GM12878 (cell line): ENCODE measurements around the gene VEZF1.

ENCODE experiments used
- CREB1 ChIP-seq: IDR thresholded peaks from 2 replicates; pipeline ENCODE4 v1.6.1; 2012; ENCODE audit warnings: low read depth, mild to moderate bottlenecking, inconsistent platforms
- RCOR1 ChIP-seq: conservative IDR thresholded peaks from 2 replicates; pipeline ENCODE4 v1.6.1; 2012; ENCODE audit warnings: low read depth, low read length, improper control_type of control experiment

DNA sequence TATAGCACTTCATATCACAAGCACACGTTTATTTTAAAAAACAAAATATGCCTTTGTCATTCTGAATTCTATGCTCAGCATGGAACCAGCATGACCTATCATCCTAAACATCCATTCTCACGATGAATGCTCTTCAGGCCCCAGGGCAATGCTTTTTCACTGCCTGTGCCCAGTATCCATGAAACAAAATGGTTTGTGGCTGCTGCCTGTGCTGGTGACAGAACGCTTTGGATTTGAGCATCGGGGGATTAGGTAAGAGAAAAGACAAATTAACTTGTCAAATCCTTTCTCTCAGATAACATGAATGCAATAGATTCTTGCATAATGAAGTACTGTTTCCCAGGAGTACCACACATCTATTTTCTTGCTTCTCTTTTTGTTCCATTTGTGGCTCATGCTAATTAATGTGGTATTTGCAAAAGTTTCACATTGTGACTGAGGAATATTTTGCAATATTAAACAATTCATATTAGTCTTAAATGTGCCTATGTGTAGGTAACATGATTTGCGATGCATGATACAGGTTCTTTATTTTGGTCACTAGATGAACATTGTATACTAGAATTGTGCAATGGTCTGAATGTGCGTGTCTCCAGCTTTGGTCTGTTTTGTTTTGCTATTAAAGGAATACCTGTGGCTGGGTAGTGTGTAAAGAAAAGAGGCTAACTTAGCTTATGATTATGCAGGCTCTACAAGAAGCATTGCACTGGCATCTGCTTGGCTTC is 44.8 kb upstream of the VEZF1 start:
- TF ChIP-seq RCOR1 (no peak), CREB1 (no peak)
